Nucleus accumbens (tissue), 56 donors: ENCODE data around the gene COX7B2.
A peak's percentile ranks its signal among the peaks of the same experiment; 100 is the strongest.

Experiments
- DNase-seq, 56 donors: peaks; one replicate each; lab custom pipeline; 2025; lab: John Stamatoyannopoulos, UW

The COX7B2 gene

GRCh38 chr4:46894826-46895225 lies 14.2 kb downstream of the COX7B2 start:
- no peak for DNase-seq

GRCh38 chr4:46890056-46890455 lies 19.0 kb downstream of the COX7B2 start:
- DNase-seq = no peak

GRCh38 chr4:46889410-46889809 lies 19.6 kb downstream of the COX7B2 start:
- no peak for DNase-seq

GRCh38 chr4:46886711-46887110 lies 22.3 kb downstream of the COX7B2 start:
- no peak for DNase-seq

GRCh38 chr4:46878641-46879040 lies 30.4 kb downstream of the COX7B2 start:
- no peak for DNase-seq

- no peak for DNase-seq
These were observed 34.2 kb downstream of the COX7B2 start for GRCh38 chr4:46874811-46875210.

GRCh38 chr4:46870411-46870810 lies 38.6 kb downstream of the COX7B2 start:
- DNase-seq = no peak

GRCh38 chr4:46856333-46856732 lies 52.7 kb downstream of the COX7B2 start:
- no peak for DNase-seq

GRCh38 chr4:46852800-46853199 lies 56.2 kb downstream of the COX7B2 start:
- no peak for DNase-seq

- no peak for DNase-seq
These were observed 59.0 kb downstream of the COX7B2 start for GRCh38 chr4:46850026-46850425.

- DNase-seq = peak in 29 of 56 donors; percentile 1 to 77 (median 12)
These were observed 64.6 kb downstream of the COX7B2 start for GRCh38 chr4:46844325-46844917.

- peak in 19 of 56 donors; percentile 1 to 30 (median 11) for DNase-seq
These were observed 69.9 kb downstream of the COX7B2 start for GRCh38 chr4:46839128-46839527.

- no peak for DNase-seq
These were observed 71.4 kb downstream of the COX7B2 start for GRCh38 chr4:46837639-46838038.

GRCh38 chr4:46836584-46836983 lies 72.5 kb downstream of the COX7B2 start:
- DNase-seq = no peak

GRCh38 chr4:46830971-46831454 lies 78.0 kb downstream of the COX7B2 start:
- no peak for DNase-seq

GRCh38 chr4:46820154-46820553 lies 88.9 kb downstream of the COX7B2 start:
- DNase-seq = no peak

GRCh38 chr4:46819095-46819494 lies 90.0 kb downstream of the COX7B2 start:
- DNase-seq = no peak

GRCh38 chr4:46818604-46819003 lies 90.4 kb downstream of the COX7B2 start:
- no peak for DNase-seq

- DNase-seq = no peak
These were observed 91.2 kb downstream of the COX7B2 start for GRCh38 chr4:46817806-46818205.

GRCh38 chr4:46804781-46805413 lies 104.1 kb downstream of the COX7B2 start:
- no peak for DNase-seq

GRCh38 chr4:46793036-46793435 lies 116.0 kb downstream of the COX7B2 start:
- no peak for DNase-seq

GRCh38 chr4:46781434-46782092 lies 127.5 kb downstream of the COX7B2 start:
- no peak for DNase-seq
